HG02571 (cell line): ENCODE measurements around the gene KDM1B.
"Not testable (repeated sequence)": the region's sequence is repeated elsewhere in the genome, so short reads cannot be mapped to it uniquely, and the experiment has no call there.

ENCODE experiments used
- ATAC-seq: cut with Tn5 transposase; IDR thresholded peaks from one replicate; pipeline ENCODE4 v1.9.1; 2021; ENCODE audit warnings: mild to moderate bottlenecking, moderate library complexity; ENCODE audit not compliant: unreplicated experiment

Gene KDM1B

GRCh38 chr6:18226451-18227105, 71.4 kb downstream of the KDM1B start:
- not testable (repeated sequence) for ATAC-seq

GRCh38 chr6:18227166-18227565, 71.9 kb downstream of the KDM1B start:
- not testable (repeated sequence) for ATAC-seq

- not testable (repeated sequence) for ATAC-seq
Measured at GRCh38 chr6:18228590-18228989, 73.4 kb downstream of the KDM1B start.

- not testable (repeated sequence) for ATAC-seq
Measured at GRCh38 chr6:18231856-18232255, 76.6 kb downstream of the KDM1B start.

GRCh38 chr6:18233770-18234169, 78.5 kb downstream of the KDM1B start:
- ATAC-seq, result not testable (repeated sequence)

- ATAC-seq, result no peak
Measured at GRCh38 chr6:18234564-18234963, 79.3 kb downstream of the KDM1B start.

- no peak for ATAC-seq
Measured at GRCh38 chr6:18235524-18235923, 80.3 kb downstream of the KDM1B start.

GRCh38 chr6:18237167-18237566, 81.9 kb downstream of the KDM1B start:
- ATAC-seq, result no peak

GRCh38 chr6:18240230-18240629, 85.0 kb downstream of the KDM1B start:
- ATAC-seq, result no peak

GRCh38 chr6:18241208-18242038, 86.2 kb downstream of the KDM1B start:
- ATAC-seq, result no peak

- ATAC-seq, result no peak
Measured at GRCh38 chr6:18242062-18242851, 87.0 kb downstream of the KDM1B start.

GRCh38 chr6:18243302-18243893, 88.2 kb downstream of the KDM1B start:
- ATAC-seq, result no peak

- no peak for ATAC-seq
Measured at GRCh38 chr6:18244251-18244650, 89.0 kb downstream of the KDM1B start.

- ATAC-seq, result no peak
Measured at GRCh38 chr6:18245079-18245478, 89.9 kb downstream of the KDM1B start.

GRCh38 chr6:18245642-18246041, 90.4 kb downstream of the KDM1B start:
- no peak for ATAC-seq

GRCh38 chr6:18246205-18246604, 91.0 kb downstream of the KDM1B start:
- ATAC-seq, result no peak

GRCh38 chr6:18247002-18247401, 91.8 kb downstream of the KDM1B start:
- ATAC-seq, result no peak

- ATAC-seq, result no peak
Measured at GRCh38 chr6:18248698-18249097, 93.5 kb downstream of the KDM1B start.

- ATAC-seq, result no peak
Measured at GRCh38 chr6:18249271-18249670, 94.0 kb downstream of the KDM1B start.

- no peak for ATAC-seq
Measured at GRCh38 chr6:18253635-18254034, 98.4 kb downstream of the KDM1B start.

GRCh38 chr6:18254793-18255192, 99.6 kb downstream of the KDM1B start:
- no peak for ATAC-seq
